HepG2 (cell line): Measurements from ENCODE around the gene RSL1D1. TPM values are rescaled to one million over a fixed set of nuclear protein-coding genes. Genes with fewer than 3 reads are reported as not detected.

Experiments used
- AFF4 ChIP-seq: sonication (generic); formaldehyde crosslinking; IDR thresholded peaks from 2 replicates; pipeline ENCODE4 v1.4.0; 2020; ENCODE audit warnings: missing genetic modification reagents
- ATF6 ChIP-seq: sonication (generic); formaldehyde crosslinking; conservative IDR thresholded peaks from 2 replicates; pipeline ENCODE4 v1.4.0; 2020; ENCODE audit warnings: missing genetic modification reagents
- ATF7-NPFF ChIP-seq: sonication (generic); formaldehyde crosslinking; IDR thresholded peaks from 2 replicates; pipeline ENCODE4 v1.8.1; 2023; ENCODE audit warnings: mild to moderate bottlenecking, low read depth, missing genetic modification reagents, moderate library complexity
- CEBPB ChIP-seq: IDR thresholded peaks from 2 replicates; pipeline ENCODE4 v1.6.1; 2011; ENCODE audit warnings: low read depth, low read length, improper control_type of control experiment, borderline replicate concordance
- HIVEP1 ChIP-seq: sonication (generic); formaldehyde crosslinking; IDR thresholded peaks from 2 replicates; pipeline ENCODE4 v1.4.0; 2020; ENCODE audit warnings: mild to moderate bottlenecking, missing genetic modification reagents
- KAT8 ChIP-seq: IDR thresholded peaks from 2 replicates; pipeline ENCODE4 v1.6.1; 2016; ENCODE audit warnings: missing genetic modification reagents, missing compliant biosample characterization
- NAIF1 ChIP-seq: sonication (generic); formaldehyde crosslinking; IDR thresholded peaks from 2 replicates; pipeline ENCODE4 v1.5.0; 2020; ENCODE audit warnings: mild to moderate bottlenecking, missing genetic modification reagents, borderline replicate concordance
- NR1H2 ChIP-seq: sonication (generic); formaldehyde crosslinking; IDR thresholded peaks from 2 replicates; pipeline ENCODE4 v1.8.1; 2022; ENCODE audit warnings: low read depth, missing genetic modification reagents, borderline replicate concordance
- RFX3 ChIP-seq: IDR thresholded peaks from 2 replicates; pipeline ENCODE4 v1.6.1; 2016; ENCODE audit warnings: missing biosample characterization, missing genetic modification reagents
- TEF ChIP-seq: sonication (generic); formaldehyde crosslinking; IDR thresholded peaks from 2 replicates; pipeline ENCODE4 v1.5.0; 2020; ENCODE audit warnings: missing genetic modification reagents
- UBTF ChIP-seq: sonication (generic); formaldehyde crosslinking; IDR thresholded peaks from 2 replicates; pipeline ENCODE4 v1.4.0; 2020; ENCODE audit warnings: mild to moderate bottlenecking, missing genetic modification reagents
- ZC3H4 ChIP-seq: sonication (generic); formaldehyde crosslinking; IDR thresholded peaks from 2 replicates; pipeline ENCODE4 v1.4.0; 2020; ENCODE audit warnings: missing genetic modification reagents, borderline replicate concordance
- ZNF549 ChIP-seq: sonication (generic); formaldehyde crosslinking; IDR thresholded peaks from 2 replicates; pipeline ENCODE4 v1.5.0; 2020; ENCODE audit warnings: missing genetic modification reagents
- ZNF563 ChIP-seq: sonication (generic); formaldehyde crosslinking; IDR thresholded peaks from 2 replicates; pipeline ENCODE4 v1.8.0; 2022; ENCODE audit warnings: mild to moderate bottlenecking, moderate library complexity, missing genetic modification reagents
- ZNF770 ChIP-seq: sonication (generic); formaldehyde crosslinking; IDR thresholded peaks from 2 replicates; pipeline ENCODE4 v1.5.0; 2020; ENCODE audit warnings: mild to moderate bottlenecking, missing genetic modification reagents
- ZNF772 ChIP-seq: sonication (generic); formaldehyde crosslinking; IDR thresholded peaks from 2 replicates; pipeline ENCODE4 v1.5.0; 2020; ENCODE audit warnings: mild to moderate bottlenecking, missing genetic modification reagents
- ZSCAN12 ChIP-seq: sonication (generic); formaldehyde crosslinking; IDR thresholded peaks from 2 replicates; pipeline ENCODE4 v1.9.0; 2021; ENCODE audit warnings: mild to moderate bottlenecking, missing genetic modification reagents
- ZSCAN29 ChIP-seq: sonication (generic); formaldehyde crosslinking; conservative IDR thresholded peaks from 2 replicates; pipeline ENCODE4 v1.4.0; 2020; ENCODE audit warnings: mild to moderate bottlenecking, missing genetic modification reagents
- polyA plus RNA-seq, 8 experiments: library from polyadenylated mRNA; depleted of rRNA in 3 of 8; stranded (reverse) in 7 of 8; unstranded in 1 of 8; fragments of >200 nt; fragmentation: Illumina TruSeq in 4 of 8; extraction: Trizol in 4 of 8; gene quantifications; 2 replicates each; pipeline versions ENCODE4 v1.2.1 to v1.2.3, GENCODE V29; 2011 to 2016; ENCODE audit warnings: low read depth in 4 of 8, missing spikeins in 1 of 8, mixed read lengths in 1 of 8; ENCODE audit not compliant: insufficient read depth in 1 of 8
- total RNA-seq, 5 experiments: library from RNA; depleted of rRNA; stranded (reverse); fragments of >200 nt; fragmentation: Illumina TruSeq; extraction: Trizol; gene quantifications; 2 replicates each; pipeline ENCODE4 v1.2.3, GENCODE V29; 2016; ENCODE audit warnings: low read depth in 1 of 5

RSL1D1 gene
- total and polyA plus RNA-seq, 2 of the 13 experiments (the other 11 are each of a cell fraction or from before 2014, with no cell fraction given): 187 to 343 TPM

- TF ChIP-seq ZNF770 (CRISPR knock-in tag): 0 out of 2 replicates have a peak, but pooled peaks have one; percentile 4
- peak; percentile 35; the same call in 1 of the 2 replicates for TF ChIP-seq CEBPB
- 0 out of 2 replicates have a peak, but pooled peaks have one; percentile 25 for TF ChIP-seq ZSCAN12 (CRISPR knock-in tag)
- TF ChIP-seq UBTF (CRISPR knock-in tag): no peak
- TF ChIP-seq ZSCAN29 (CRISPR knock-in tag): no peak
- TF ChIP-seq NAIF1 (CRISPR knock-in tag): no peak
- no peak for TF ChIP-seq ZC3H4
- no peak for TF ChIP-seq RFX3
- TF ChIP-seq ZNF563: no peak
- TF ChIP-seq AFF4 (CRISPR knock-in tag): no peak
- TF ChIP-seq ZNF549: 0 out of 2 replicates have a peak, but pooled peaks have one; percentile 36
- no peak for TF ChIP-seq ATF6
- TF ChIP-seq KAT8 (CRISPR knock-in tag): no peak
- no peak for TF ChIP-seq HIVEP1 (CRISPR knock-in tag)
- no peak for TF ChIP-seq NR1H2 (CRISPR knock-in tag)
- no peak for TF ChIP-seq ATF7-NPFF (CRISPR knock-in tag)
- TF ChIP-seq TEF: no peak
- no peak for TF ChIP-seq ZNF772
These were observed 51.6 kb downstream of the RSL1D1 start (continued) for GRCh38 chr16:11799509-11800381.
